H1 (cell line): ENCODE data around the gene ZBTB46.

Source experiments
- EP300 ChIP-seq, 2 experiments: IDR thresholded peaks; 1 replicate in 1 of 2; 2 replicates in 1 of 2; pipeline ENCODE4 v1.6.1; 2011 to 2012; ENCODE audit warnings: low read depth in 2 of 2, low read length in 2 of 2, mild to moderate bottlenecking in 2 of 2, borderline replicate concordance in 1 of 2, inconsistent platforms in 1 of 2, moderate library complexity in 1 of 2
- NRF1 ChIP-seq: IDR thresholded peaks from 2 replicates; pipeline ENCODE4 v1.6.1; 2011; ENCODE audit warnings: mild to moderate bottlenecking, low read depth, low read length, improper control_type of control experiment
- POLR2A ChIP-seq, 2 experiments: IDR thresholded peaks; 1 replicate in 1 of 2; 2 replicates in 1 of 2; pipeline ENCODE4 v1.6.1; 2011; ENCODE audit warnings: low read depth in 2 of 2, low read length in 2 of 2, mild to moderate bottlenecking in 2 of 2; ENCODE audit errors: control extremely low read depth in 1 of 2
- POLR2AphosphoS5 ChIP-seq: IDR thresholded peaks from 2 replicates; pipeline ENCODE4 v1.6.1; 2011; ENCODE audit warnings: low read depth, low read length
- RFX5 ChIP-seq: IDR thresholded peaks from 2 replicates; pipeline ENCODE4 v1.6.1; 2011; ENCODE audit warnings: low read depth, low read length, improper control_type of control experiment, borderline replicate concordance
- TF ChIP-seq, protein P1 (sequence below), 3 experiments: IDR thresholded peaks; 1 replicate in 2 of 3; 2 replicates in 1 of 3; pipeline versions ENCODE4 v1.5.1 to v1.6.1; 2011; ENCODE audit warnings: low read length in 3 of 3, mild to moderate bottlenecking in 3 of 3, inconsistent platforms in 2 of 3, low read depth in 1 of 3, moderate library complexity in 1 of 3; ENCODE audit not compliant: insufficient read depth in 1 of 3; ENCODE audit errors: control extremely low read depth in 1 of 3

DNA sequence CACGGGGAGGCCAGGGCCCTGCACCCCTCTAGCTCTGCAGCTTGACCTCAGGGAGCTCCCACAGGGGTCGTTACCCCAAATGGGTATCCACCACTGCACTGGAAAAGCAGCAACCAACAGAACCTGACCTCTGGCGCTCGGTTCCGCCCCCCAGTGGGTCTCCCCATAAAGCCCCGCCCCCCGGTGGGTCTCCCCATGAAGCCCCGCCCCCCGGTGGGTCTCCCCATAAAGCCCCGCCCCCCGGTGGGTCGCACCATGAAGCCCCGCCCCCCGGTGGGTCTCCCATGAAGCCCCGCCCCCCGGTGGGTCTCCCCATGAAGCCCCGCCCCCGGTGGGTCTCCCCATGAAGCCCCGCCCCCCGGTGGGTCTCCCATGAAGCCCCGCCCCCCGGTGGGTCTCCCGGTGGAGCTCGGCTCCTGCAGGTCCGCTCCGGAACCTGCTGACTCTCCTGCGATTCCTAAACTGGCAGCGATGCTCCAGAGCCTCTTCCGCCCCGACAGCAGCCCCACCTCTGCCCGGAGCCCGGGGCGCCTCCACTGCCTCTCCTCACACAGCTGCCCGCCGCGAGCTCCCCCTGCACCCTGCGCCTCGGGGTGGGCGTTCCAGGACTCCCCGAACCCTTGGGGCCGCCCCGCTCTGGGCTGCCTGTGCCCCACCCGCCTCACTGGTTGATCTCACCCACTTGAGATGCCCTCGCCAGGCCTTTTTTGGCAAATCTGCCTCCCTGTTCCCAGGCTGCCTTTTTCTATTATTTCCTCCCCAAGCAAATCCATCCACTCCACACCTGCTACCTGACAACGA lies 79.4 kb downstream of the ZBTB46 start:
- TF ChIP-seq POLR2AphosphoS5 (no peak), EP300 (IDR thresholded peaks at IDR 0.05; ENCODE audit: borderline replicate concordance in 1 of 2, low read depth in 2 of 2, low read length in 2 of 2) (no peak), NRF1 (no peak), POLR2A (IDR thresholded peaks at IDR 0.05; ENCODE audit: control extremely low read depth in 1 of 2, low read depth in 2 of 2, low read length in 2 of 2) (no peak), RFX5 (no peak)
- TF ChIP-seq, protein P1, sequence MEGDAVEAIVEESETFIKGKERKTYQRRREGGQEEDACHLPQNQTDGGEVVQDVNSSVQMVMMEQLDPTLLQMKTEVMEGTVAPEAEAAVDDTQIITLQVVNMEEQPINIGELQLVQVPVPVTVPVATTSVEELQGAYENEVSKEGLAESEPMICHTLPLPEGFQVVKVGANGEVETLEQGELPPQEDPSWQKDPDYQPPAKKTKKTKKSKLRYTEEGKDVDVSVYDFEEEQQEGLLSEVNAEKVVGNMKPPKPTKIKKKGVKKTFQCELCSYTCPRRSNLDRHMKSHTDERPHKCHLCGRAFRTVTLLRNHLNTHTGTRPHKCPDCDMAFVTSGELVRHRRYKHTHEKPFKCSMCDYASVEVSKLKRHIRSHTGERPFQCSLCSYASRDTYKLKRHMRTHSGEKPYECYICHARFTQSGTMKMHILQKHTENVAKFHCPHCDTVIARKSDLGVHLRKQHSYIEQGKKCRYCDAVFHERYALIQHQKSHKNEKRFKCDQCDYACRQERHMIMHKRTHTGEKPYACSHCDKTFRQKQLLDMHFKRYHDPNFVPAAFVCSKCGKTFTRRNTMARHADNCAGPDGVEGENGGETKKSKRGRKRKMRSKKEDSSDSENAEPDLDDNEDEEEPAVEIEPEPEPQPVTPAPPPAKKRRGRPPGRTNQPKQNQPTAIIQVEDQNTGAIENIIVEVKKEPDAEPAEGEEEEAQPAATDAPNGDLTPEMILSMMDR (IDR thresholded peaks at IDR 0.05; ENCODE audit: control extremely low read depth in 1 of 3, insufficient read depth in 1 of 3, low read depth in 1 of 3, low read length in 3 of 3), result no peak
